AG09319 (cell line): ENCODE measurements around the gene DDIAS.
"Not testable (repeated sequence)": the region's sequence is repeated elsewhere in the genome, so short reads cannot be mapped to it uniquely, and the experiment has no call there.

Experiments used
- DNase-seq: peaks from one replicate; pipeline ENCODE4 v3.0.0-alpha.2; 2010; ENCODE audit warnings: low read depth; ENCODE audit errors: extremely low read depth
- CTCF ChIP-seq: IDR thresholded peaks from 2 replicates; pipeline ENCODE4 v1.5.1; 2011; ENCODE audit warnings: low read depth, mild to moderate bottlenecking, inconsistent platforms, low read length, moderate library complexity

Gene DDIAS

GRCh38 chr11:82939456-82939855 is 37.9 kb downstream of the DDIAS start:
- TF ChIP-seq CTCF = no peak
- DNase-seq = no peak

GRCh38 chr11:82942376-82942775 is 40.8 kb downstream of the DDIAS start:
- DNase-seq = no peak

GRCh38 chr11:82943430-82943829 is 41.9 kb downstream of the DDIAS start:
- not testable (repeated sequence) for DNase-seq

More at GRCh38 chr11:82942376-82942775, 40.8 kb downstream of the DDIAS start:
- no peak for TF ChIP-seq CTCF

- DNase-seq = no peak
These were observed 42.7 kb downstream of the DDIAS start for GRCh38 chr11:82944198-82944597.

GRCh38 chr11:82945041-82945440 is 43.5 kb downstream of the DDIAS start:
- DNase-seq = not testable (repeated sequence)

More at GRCh38 chr11:82944198-82944597, 42.7 kb downstream of the DDIAS start:
- no peak for TF ChIP-seq CTCF

- no peak for DNase-seq
- no peak for TF ChIP-seq CTCF
These were observed 44.1 kb downstream of the DDIAS start for GRCh38 chr11:82945682-82946081.

GRCh38 chr11:82949352-82949751 is 47.8 kb downstream of the DDIAS start:
- no peak for DNase-seq
- no peak for TF ChIP-seq CTCF

- not testable (repeated sequence) for DNase-seq
These were observed 49.0 kb downstream of the DDIAS start for GRCh38 chr11:82950502-82950901.

GRCh38 chr11:82955736-82956453 is 54.4 kb downstream of the DDIAS start:
- DNase-seq = not testable (repeated sequence)
